ENCODE results near the gene ZNF496. TPM values are rescaled to one million over a fixed set of nuclear protein-coding genes. Genes with fewer than 3 reads are reported as not detected.

Gene ZNF496
- total and polyA plus RNA-seq, 9 of the 15 experiments (the other 6 are each of a cell fraction or from before 2014, with no cell fraction given): 4.3 to 54.0 (median 31.3) TPM

GRCh38 chr1:247360991-247361731, 29.5 kb upstream of the ZNF496 start (continued):
- TF ChIP-seq REST (IDR thresholded peaks at IDR 0.05; ENCODE audit: borderline replicate concordance) (no peak), REST (CRISPR knock-in tag; IDR thresholded peaks at IDR 0.05; ENCODE audit: low read depth) (0 out of 2 replicates have a peak, but pooled peaks have one; percentile 55), CTCF (IDR thresholded peaks at IDR 0.05 in 2 of 3, conservative IDR thresholded peaks at IDR 0.05 in 1 of 3; ENCODE audit: insufficient read depth in 2 of 3, low read depth in 1 of 3, low read length in 3 of 3) (no peak), FOXJ2 (tag; IDR thresholded peaks at IDR 0.05) (0 out of 2 replicates have a peak, but pooled peaks have one; percentile 7), ZNF354B (CRISPR knock-in tag; IDR thresholded peaks at IDR 0.05) (no peak), CBFA2T3 (IDR thresholded peaks at IDR 0.05) (peak; percentile 51), ZNF274 (IDR thresholded peaks at IDR 0.05; ENCODE audit: borderline replicate concordance, low read depth, low read length) (no peak), ZNF449 (CRISPR knock-in tag; IDR thresholded peaks at IDR 0.05) (peak; percentile 73; the same call in 1 of the 2 replicates), HLTF (IDR thresholded peaks at IDR 0.05) (no peak), TFE3 (CRISPR knock-in tag; IDR thresholded peaks at IDR 0.05) (peak; percentile 38), IRF9 (tag; IDR thresholded peaks at IDR 0.05) (peak; percentile 40; the same call in 1 of the 2 replicates), ZNF347 (CRISPR knock-in tag; IDR thresholded peaks at IDR 0.05; ENCODE audit: low read depth) (peak; percentile 75; the same call in 1 of the 2 replicates), TAF7 (tag; IDR thresholded peaks at IDR 0.05) (0 out of 2 replicates have a peak, but pooled peaks have one; percentile 13)
